HG02763 (cell line): ENCODE results near the gene ZNF148.
"Not testable (repeated sequence)": the region's sequence is repeated elsewhere in the genome, so short reads cannot be mapped to it uniquely, and the experiment has no call there.

Source experiments
- ATAC-seq: cut with Tn5 transposase; IDR thresholded peaks from one replicate; pipeline ENCODE4 v1.9.1; 2021; ENCODE audit warnings: mild to moderate bottlenecking, moderate library complexity; ENCODE audit not compliant: unreplicated experiment

ZNF148 gene

GRCh38 chr3:125375950-125376679, 990 bp upstream of the ZNF148 start:
- no peak for ATAC-seq

- peak; percentile 23 for ATAC-seq
Measured at GRCh38 chr3:125374501-125374995, 577 bp downstream of the ZNF148 start.

- ATAC-seq = no peak
Measured at GRCh38 chr3:125367403-125368230, 7.5 kb downstream of the ZNF148 start.

- no peak for ATAC-seq
Measured at GRCh38 chr3:125366132-125366531, 9.0 kb downstream of the ZNF148 start.

GRCh38 chr3:125359700-125360099, 15.4 kb downstream of the ZNF148 start:
- no peak for ATAC-seq

GRCh38 chr3:125358923-125359322, 16.2 kb downstream of the ZNF148 start:
- no peak for ATAC-seq

- no peak for ATAC-seq
Measured at GRCh38 chr3:125357837-125358236, 17.3 kb downstream of the ZNF148 start.

- peak; percentile 56 for ATAC-seq
Measured at GRCh38 chr3:125357032-125357658, 18.0 kb downstream of the ZNF148 start.

GRCh38 chr3:125356140-125357026, 18.7 kb downstream of the ZNF148 start:
- ATAC-seq = peak; percentile 6

- no peak for ATAC-seq
Measured at GRCh38 chr3:125353659-125354058, 21.5 kb downstream of the ZNF148 start.

GRCh38 chr3:125353128-125353527, 22.0 kb downstream of the ZNF148 start:
- no peak for ATAC-seq

- ATAC-seq = no peak
Measured at GRCh38 chr3:125351814-125352456, 23.2 kb downstream of the ZNF148 start.

- no peak for ATAC-seq
Measured at GRCh38 chr3:125351152-125351551, 24.0 kb downstream of the ZNF148 start.

GRCh38 chr3:125350597-125350996, 24.5 kb downstream of the ZNF148 start:
- no peak for ATAC-seq

GRCh38 chr3:125349556-125350165, 25.5 kb downstream of the ZNF148 start:
- no peak for ATAC-seq

- no peak for ATAC-seq
Measured at GRCh38 chr3:125349055-125349454, 26.1 kb downstream of the ZNF148 start.

- ATAC-seq = not testable (repeated sequence)
Measured at GRCh38 chr3:125343367-125343766, 31.8 kb downstream of the ZNF148 start.

- ATAC-seq = no peak
Measured at GRCh38 chr3:125340121-125340520, 35.0 kb downstream of the ZNF148 start.

GRCh38 chr3:125337506-125337905, 37.6 kb downstream of the ZNF148 start:
- no peak for ATAC-seq
